CD4-positive, alpha-beta T cell treated with Interleukin-6 at 100 ng/mL for 8 hours (primary cell): Measurements from ENCODE around the gene NFKB1.
A peak's percentile ranks its signal among the peaks of the same experiment; 100 is the strongest.
"Not testable (repeated sequence)": the region's sequence is repeated elsewhere in the genome, so short reads cannot be mapped to it uniquely, and the experiment has no call there.

Source experiments
- DNase-seq: peaks from one replicate; pipeline ENCODE4 v3.0.0-alpha.2; 2020; ENCODE audit warnings: mixed read lengths, low spot score

The NFKB1 gene

GRCh38 chr4:102565696-102566095, 64.5 kb downstream of the NFKB1 start:
- DNase-seq, result no peak

GRCh38 chr4:102566426-102566825, 65.3 kb downstream of the NFKB1 start:
- no peak for DNase-seq

- DNase-seq, result no peak
These were observed 66.3 kb downstream of the NFKB1 start for GRCh38 chr4:102567427-102567826.

GRCh38 chr4:102569200-102569599, 68.0 kb downstream of the NFKB1 start:
- no peak for DNase-seq

GRCh38 chr4:102570211-102570610, 69.1 kb downstream of the NFKB1 start:
- DNase-seq, result not testable (repeated sequence)

- no peak for DNase-seq
These were observed 71.3 kb downstream of the NFKB1 start for GRCh38 chr4:102572452-102572851.

- peak; percentile 5 for DNase-seq
These were observed 73.2 kb downstream of the NFKB1 start for GRCh38 chr4:102574317-102574716.

GRCh38 chr4:102575369-102576129, 74.4 kb downstream of the NFKB1 start:
- no peak for DNase-seq

- no peak for DNase-seq
These were observed 77.1 kb downstream of the NFKB1 start for GRCh38 chr4:102578270-102578669.

- peak; percentile 18 for DNase-seq
These were observed 77.7 kb downstream of the NFKB1 start for GRCh38 chr4:102578819-102579218.

- DNase-seq, result no peak
These were observed 78.8 kb downstream of the NFKB1 start for GRCh38 chr4:102579794-102580462.

GRCh38 chr4:102580463-102580842, 79.3 kb downstream of the NFKB1 start:
- no peak for DNase-seq

GRCh38 chr4:102584091-102584490, 82.9 kb downstream of the NFKB1 start:
- DNase-seq, result no peak

GRCh38 chr4:102585329-102585728, 84.2 kb downstream of the NFKB1 start:
- DNase-seq, result no peak

GRCh38 chr4:102586002-102586643, 85.0 kb downstream of the NFKB1 start:
- DNase-seq, result no peak

- peak; percentile 44 for DNase-seq
These were observed 85.5 kb downstream of the NFKB1 start for GRCh38 chr4:102586644-102587021.

- DNase-seq, result no peak
These were observed 88.6 kb downstream of the NFKB1 start for GRCh38 chr4:102589743-102590142.

- DNase-seq, result no peak
These were observed 91.1 kb downstream of the NFKB1 start for GRCh38 chr4:102592256-102592655.

GRCh38 chr4:102593147-102593546, 92.0 kb downstream of the NFKB1 start:
- no peak for DNase-seq

- no peak for DNase-seq
These were observed 92.8 kb downstream of the NFKB1 start for GRCh38 chr4:102594000-102594399.

- no peak for DNase-seq
These were observed 95.4 kb downstream of the NFKB1 start for GRCh38 chr4:102596532-102596931.

GRCh38 chr4:102598086-102598761, 97.1 kb downstream of the NFKB1 start:
- DNase-seq, result peak; percentile 59
